HepG2 (cell line): ENCODE results near the gene MSANTD1. TPM values are rescaled to one million over a fixed set of nuclear protein-coding genes. Genes with fewer than 3 reads are reported as not detected.

ENCODE experiments used
- AKNA ChIP-seq: sonication (generic); formaldehyde crosslinking; IDR thresholded peaks from 2 replicates; pipeline ENCODE4 v1.4.0; 2020; ENCODE audit warnings: missing genetic modification reagents, borderline replicate concordance
- FOXA1 ChIP-seq, 2 experiments: fragments of 450-650 bp in 1 of 2; sonication (generic) in 1 of 2; formaldehyde crosslinking in 1 of 2; IDR thresholded peaks; 2 replicates each; pipeline versions ENCODE4 v1.4.0 to v1.6.1; 2016 to 2020; ENCODE audit warnings: missing genetic modification reagents in 1 of 2
- MIER2 ChIP-seq: IDR thresholded peaks from 2 replicates; pipeline ENCODE4 v1.6.1; 2016; ENCODE audit warnings: missing biosample characterization, missing genetic modification reagents
- MTF2 ChIP-seq: sonication (generic); formaldehyde crosslinking; IDR thresholded peaks from 2 replicates; pipeline ENCODE4 v1.5.0; 2020; ENCODE audit warnings: missing genetic modification reagents, borderline replicate concordance
- MYPOP ChIP-seq: sonication (generic); formaldehyde crosslinking; IDR thresholded peaks from 2 replicates; pipeline ENCODE4 v1.8.1; 2023; ENCODE audit warnings: mild to moderate bottlenecking, moderate library complexity, missing genetic modification reagents
- REST ChIP-seq, 2 experiments: IDR thresholded peaks; 2 replicates each; pipeline ENCODE4 v1.6.1; 2011 to 2012; ENCODE audit warnings: low read length in 2 of 2, borderline replicate concordance in 1 of 2, low read depth in 1 of 2, mild to moderate bottlenecking in 1 of 2, moderate library complexity in 1 of 2
- RXRA ChIP-seq: sonication (generic); formaldehyde crosslinking; IDR thresholded peaks from 2 replicates; pipeline ENCODE4 v1.5.1; 2020; ENCODE audit warnings: missing genetic modification reagents
- SMC3 ChIP-seq: IDR thresholded peaks from 2 replicates; pipeline ENCODE4 v1.6.1; 2011; ENCODE audit warnings: low read length, improper control_type of control experiment
- TARDBP ChIP-seq: sonication (generic); formaldehyde crosslinking; IDR thresholded peaks from 2 replicates; pipeline ENCODE4 v1.8.0; 2022; ENCODE audit warnings: mild to moderate bottlenecking, missing genetic modification reagents
- YEATS2 ChIP-seq: sonication (generic); formaldehyde crosslinking; IDR thresholded peaks from 2 replicates; pipeline ENCODE4 v1.4.0; 2020; ENCODE audit warnings: missing genetic modification reagents, borderline replicate concordance
- ZNF101 ChIP-seq: sonication (generic); formaldehyde crosslinking; IDR thresholded peaks from 2 replicates; pipeline ENCODE4 v1.4.0; 2020; ENCODE audit warnings: mild to moderate bottlenecking, low read depth, missing genetic modification reagents, borderline replicate concordance
- polyA plus RNA-seq, 8 experiments: library from polyadenylated mRNA; depleted of rRNA in 3 of 8; stranded (reverse) in 7 of 8; unstranded in 1 of 8; fragments of >200 nt; fragmentation: Illumina TruSeq in 4 of 8; extraction: Trizol in 4 of 8; gene quantifications; 2 replicates each; pipeline versions ENCODE4 v1.2.1 to v1.2.3, GENCODE V29; 2011 to 2016; ENCODE audit warnings: low read depth in 4 of 8, missing spikeins in 1 of 8, mixed read lengths in 1 of 8; ENCODE audit not compliant: insufficient read depth in 1 of 8
- total RNA-seq, 5 experiments: library from RNA; depleted of rRNA; stranded (reverse); fragments of >200 nt; fragmentation: Illumina TruSeq; extraction: Trizol; gene quantifications; 2 replicates each; pipeline ENCODE4 v1.2.3, GENCODE V29; 2016; ENCODE audit warnings: low read depth in 1 of 5
- TF ChIP-seq, protein P1 (sequence below): IDR thresholded peaks from 2 replicates; pipeline ENCODE4 v1.6.1; 2012; ENCODE audit warnings: inconsistent platforms
- TF ChIP-seq, protein P2 (sequence below): sonication (generic); formaldehyde crosslinking; IDR thresholded peaks from 2 replicates; pipeline ENCODE4 v1.5.1; 2020; ENCODE audit warnings: mild to moderate bottlenecking, missing genetic modification reagents, moderate library complexity

Gene MSANTD1
- total and polyA plus RNA-seq, 2 of the 13 experiments (the other 11 are each of a cell fraction or from before 2014, with no cell fraction given): 0.22 to 0.40 TPM

DNA sequence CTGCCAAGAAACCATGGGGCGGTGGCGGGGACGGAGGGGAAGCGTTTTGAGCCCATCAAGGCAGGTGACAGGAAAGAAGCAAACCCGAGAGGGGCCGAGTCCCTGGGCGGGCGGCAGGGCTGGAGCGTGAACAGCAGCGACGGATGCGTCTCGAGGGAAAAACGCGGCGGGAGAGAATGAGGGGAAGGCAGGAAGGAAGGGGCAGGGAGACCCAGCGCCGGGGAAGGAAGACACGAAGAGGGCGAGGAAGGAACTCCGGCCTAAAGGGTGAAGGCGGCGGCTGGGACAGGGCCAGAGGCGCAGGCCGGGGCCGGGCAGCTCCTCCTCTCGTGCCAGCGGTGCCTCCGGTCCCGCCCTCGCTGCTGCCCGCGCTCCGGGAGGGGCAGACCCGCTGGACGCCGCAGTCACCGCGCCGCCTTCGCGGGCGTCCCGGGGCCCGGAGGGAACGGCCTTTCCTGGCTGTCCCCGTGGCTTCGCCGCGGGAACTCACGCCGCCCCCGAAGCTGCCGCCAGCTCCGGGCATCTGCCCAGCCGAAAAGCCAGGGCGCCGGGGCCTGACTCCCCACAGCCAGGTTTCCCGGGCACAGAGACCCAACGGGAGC, 43.1 kb downstream of the MSANTD1 start (continued):
- TF ChIP-seq REST (IDR thresholded peaks at IDR 0.05; ENCODE audit: borderline replicate concordance in 1 of 2, low read depth in 1 of 2, low read length in 2 of 2) (no peak), AKNA (no peak), SMC3 (no peak), YEATS2 (CRISPR knock-in tag) (no peak), RXRA (CRISPR knock-in tag) (no peak), ZNF101 (CRISPR knock-in tag) (no peak), FOXA1 (IDR thresholded peaks at IDR 0.05) (no peak), FOXA1 (CRISPR knock-in tag; IDR thresholded peaks at IDR 0.05) (no peak), MYPOP (no peak), MIER2 (CRISPR knock-in tag) (no peak), MTF2 (CRISPR knock-in tag) (no peak), TARDBP (CRISPR knock-in tag) (no peak)
- TF ChIP-seq, protein P1, sequence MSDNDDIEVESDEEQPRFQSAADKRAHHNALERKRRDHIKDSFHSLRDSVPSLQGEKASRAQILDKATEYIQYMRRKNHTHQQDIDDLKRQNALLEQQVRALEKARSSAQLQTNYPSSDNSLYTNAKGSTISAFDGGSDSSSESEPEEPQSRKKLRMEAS: no peak
- TF ChIP-seq, protein P2, sequence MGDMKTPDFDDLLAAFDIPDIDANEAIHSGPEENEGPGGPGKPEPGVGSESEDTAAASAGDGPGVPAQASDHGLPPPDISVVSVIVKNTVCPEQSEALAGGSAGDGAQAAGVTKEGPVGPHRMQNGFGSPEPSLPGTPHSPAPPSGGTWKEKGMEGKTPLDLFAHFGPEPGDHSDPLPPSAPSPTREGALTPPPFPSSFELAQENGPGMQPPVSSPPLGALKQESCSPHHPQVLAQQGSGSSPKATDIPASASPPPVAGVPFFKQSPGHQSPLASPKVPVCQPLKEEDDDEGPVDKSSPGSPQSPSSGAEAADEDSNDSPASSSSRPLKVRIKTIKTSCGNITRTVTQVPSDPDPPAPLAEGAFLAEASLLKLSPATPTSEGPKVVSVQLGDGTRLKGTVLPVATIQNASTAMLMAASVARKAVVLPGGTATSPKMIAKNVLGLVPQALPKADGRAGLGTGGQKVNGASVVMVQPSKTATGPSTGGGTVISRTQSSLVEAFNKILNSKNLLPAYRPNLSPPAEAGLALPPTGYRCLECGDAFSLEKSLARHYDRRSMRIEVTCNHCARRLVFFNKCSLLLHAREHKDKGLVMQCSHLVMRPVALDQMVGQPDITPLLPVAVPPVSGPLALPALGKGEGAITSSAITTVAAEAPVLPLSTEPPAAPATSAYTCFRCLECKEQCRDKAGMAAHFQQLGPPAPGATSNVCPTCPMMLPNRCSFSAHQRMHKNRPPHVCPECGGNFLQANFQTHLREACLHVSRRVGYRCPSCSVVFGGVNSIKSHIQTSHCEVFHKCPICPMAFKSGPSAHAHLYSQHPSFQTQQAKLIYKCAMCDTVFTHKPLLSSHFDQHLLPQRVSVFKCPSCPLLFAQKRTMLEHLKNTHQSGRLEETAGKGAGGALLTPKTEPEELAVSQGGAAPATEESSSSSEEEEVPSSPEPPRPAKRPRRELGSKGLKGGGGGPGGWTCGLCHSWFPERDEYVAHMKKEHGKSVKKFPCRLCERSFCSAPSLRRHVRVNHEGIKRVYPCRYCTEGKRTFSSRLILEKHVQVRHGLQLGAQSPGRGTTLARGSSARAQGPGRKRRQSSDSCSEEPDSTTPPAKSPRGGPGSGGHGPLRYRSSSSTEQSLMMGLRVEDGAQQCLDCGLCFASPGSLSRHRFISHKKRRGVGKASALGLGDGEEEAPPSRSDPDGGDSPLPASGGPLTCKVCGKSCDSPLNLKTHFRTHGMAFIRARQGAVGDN (CRISPR knock-in tag): peak; percentile 89
